ENCODE measurements around the gene EVI2A.

- TF ChIP-seq CTCF (IDR thresholded peaks at IDR 0.05): no peak
- no peak for TF ChIP-seq POLR2A (IDR thresholded peaks at IDR 0.05)
These were observed 42.0 kb downstream of the EVI2A start for GRCh38 chr17:31279401-31279800.

Measured in prostate gland (tissue), 2 donors.